Right cardiac atrium (tissue), 5 donors: ENCODE data around the gene CENPX. TPM values are rescaled to one million over a fixed set of nuclear protein-coding genes. Genes with fewer than 3 reads are reported as not detected.

ENCODE experiments used
- ATAC-seq, 2 donors: fragments of 200-7000 bp; cut with Tn5 transposase; one replicate each; pipeline versions ENCODE4 v1.8.0 to v1.9.1; 2020; ENCODE audit warnings: moderate library complexity in 2 of 2, mild to moderate bottlenecking in 1 of 2
- DNase-seq, 3 donors: peaks; one replicate each; pipeline ENCODE4 v3.0.0-alpha.2; 2020
- H3K27ac ChIP-seq: one replicate; pipeline ENCODE4 v1.5.1; 2013; ENCODE audit warnings: mild to moderate bottlenecking, low read length, control low read depth, moderate library complexity
- H3K27me3 ChIP-seq: one replicate; pipeline ENCODE4 v1.6.1; 2013; ENCODE audit not compliant: control insufficient read depth, insufficient read depth
- H3K4me1 ChIP-seq: one replicate; pipeline ENCODE4 v1.6.1; 2013; ENCODE audit warnings: low read length; ENCODE audit not compliant: control insufficient read depth, insufficient read depth
- H3K4me3 ChIP-seq: one replicate; pipeline ENCODE4 v1.5.1; 2013; ENCODE audit warnings: low read length, control low read depth
- H3K9me3 ChIP-seq: one replicate; pipeline ENCODE4 v1.6.1; 2013; ENCODE audit warnings: low read length; ENCODE audit not compliant: control insufficient read depth
- WGBS: extraction: QIAGEN DNeasy Blood & Tissue Kit; methylation state at CpG from one replicate; pipeline ENCODE4 v1.1.7; 2013; 5-methylcytosine and 5-hydroxymethylcytosine counted together
- intact Hi-C, 4 donors: fragments of 100-400 bp; cut with DNase I; formaldehyde crosslinking; loops; one replicate each; pipeline versions ENCODE4 v1.11.0 to v1.14.0; 2022 to 2023
- polyA plus RNA-seq: library from polyadenylated mRNA; stranded (reverse); fragments of 200-250 nt; gene quantifications from one replicate; pipeline ENCODE4 v1.2.3, GENCODE V29; 2013
- total RNA-seq, 4 donors: library from RNA; stranded (reverse); fragmentation: NEBNext Ultra II Directional; extraction: Animal tissue kit (Norgen Biotek cat#: 25700); gene quantifications; one replicate each; pipeline ENCODE4 v1.2.1, GENCODE V29; 2021
- donor health status: healthy with polysubstance abuse.
- donor health status: DM: no; HTN: yes; CAD: no.
- donor health status: DM: no; HTN: no; CAD: no.
- donor health status: DM: no; HTN: yes; CAD: no; lungs with severe emphysema.
- donor health status: DM: yes; HTN: yes; CAD: no.

Gene CENPX
- total and polyA plus RNA-seq, 5 donors = 20.1 to 31.2 (median 27.9) TPM

DNA sequence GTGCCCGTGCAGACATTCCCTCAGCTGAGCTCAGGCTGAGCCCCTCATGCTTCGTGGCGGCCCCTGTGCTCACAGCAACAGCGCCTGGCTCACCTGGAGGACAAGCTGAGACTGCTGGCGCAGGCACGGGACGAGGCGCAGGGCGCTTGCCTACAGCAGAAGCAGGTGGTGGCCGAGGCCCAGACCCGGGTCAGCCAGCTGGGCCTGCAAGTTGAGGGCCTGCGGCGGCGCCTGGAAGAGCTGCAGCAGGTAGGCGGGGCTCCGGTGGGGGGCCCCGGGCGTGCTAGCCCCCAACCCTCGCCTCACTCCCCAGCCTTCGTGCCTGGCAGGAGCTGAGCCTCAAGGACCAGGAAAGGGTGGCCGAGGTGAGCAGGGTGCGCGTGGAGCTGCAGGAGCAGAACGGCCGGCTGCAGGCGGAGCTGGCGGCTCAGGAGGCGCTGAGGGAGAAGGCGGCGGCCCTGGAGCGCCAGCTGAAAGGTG is 7.4 kb upstream of the CENPX start:
- WGBS = 67% methylated on average over 31 of the region's 31 CpGs
- Histone ChIP-seq H3K9me3 (no peaks in the 10 kb centered on the region), H3K27me3 (no peaks in the 10 kb centered on the region), H3K4me1 (no peaks in the 10 kb centered on the region), H3K4me3 (no peak overlapping the region), H3K27ac (no peak overlapping the region)
- ATAC-seq = peak in 1 of 2 donors; percentile 4
- intact Hi-C loops = loop anchor here in 3 of 4 donors (2.0 to 5.0 kb wide), 2 partner anchors 122 to 125 kb away; no protein-coding TSS in a partner anchor
- no peak for DNase-seq

GRCh38 chr17:82029391-82029790 is 6.7 kb upstream of the CENPX start:
- H3K27ac ChIP-seq = no peak overlapping the region
- no peaks in the 10 kb centered on the region for H3K9me3 ChIP-seq
- H3K27me3 ChIP-seq = no peaks in the 10 kb centered on the region
- H3K4me3 ChIP-seq = no peak overlapping the region
- ATAC-seq (no peak), DNase-seq (no peak)
- WGBS = 95% methylated on average over 16 of the region's 16 CpGs
- intact Hi-C loops = loop anchor here in 1 of 4 donors (5.0 kb wide), 1 partner anchor 123 kb away; no protein-coding TSS in a partner anchor
- no peaks in the 10 kb centered on the region for H3K4me1 ChIP-seq

GRCh38 chr17:82028966-82029365 is 6.3 kb upstream of the CENPX start:
- H3K4me3 ChIP-seq = no peak overlapping the region
- 99% methylated on average over 9 of the region's 9 CpGs for WGBS
- no peak overlapping the region for H3K27ac ChIP-seq
- ATAC-seq (no peak), DNase-seq (no peak)
- no peaks in the 10 kb centered on the region for H3K27me3 ChIP-seq
- intact Hi-C loops = loop anchor here in 1 of 4 donors (5.0 kb wide), 1 partner anchor 123 kb away; no protein-coding TSS in a partner anchor
- no peaks in the 10 kb centered on the region for H3K4me1 ChIP-seq
- H3K9me3 ChIP-seq = no peaks in the 10 kb centered on the region

- Histone ChIP-seq H3K4me3 (no peak overlapping the region), H3K4me1 (no peaks in the 10 kb centered on the region), H3K27me3 (no peaks in the 10 kb centered on the region), H3K9me3 (no peaks in the 10 kb centered on the region), H3K27ac (no peak overlapping the region)
- no peak for ATAC-seq
- intact Hi-C loops = loop anchor here in 1 of 4 donors (5.0 kb wide), 1 partner anchor 124 kb away; no protein-coding TSS in a partner anchor
- DNase-seq = no peak
- 95% methylated on average over 13 of the region's 13 CpGs for WGBS
These were observed 5.6 kb upstream of the CENPX start for GRCh38 chr17:82028246-82028645.

DNA sequence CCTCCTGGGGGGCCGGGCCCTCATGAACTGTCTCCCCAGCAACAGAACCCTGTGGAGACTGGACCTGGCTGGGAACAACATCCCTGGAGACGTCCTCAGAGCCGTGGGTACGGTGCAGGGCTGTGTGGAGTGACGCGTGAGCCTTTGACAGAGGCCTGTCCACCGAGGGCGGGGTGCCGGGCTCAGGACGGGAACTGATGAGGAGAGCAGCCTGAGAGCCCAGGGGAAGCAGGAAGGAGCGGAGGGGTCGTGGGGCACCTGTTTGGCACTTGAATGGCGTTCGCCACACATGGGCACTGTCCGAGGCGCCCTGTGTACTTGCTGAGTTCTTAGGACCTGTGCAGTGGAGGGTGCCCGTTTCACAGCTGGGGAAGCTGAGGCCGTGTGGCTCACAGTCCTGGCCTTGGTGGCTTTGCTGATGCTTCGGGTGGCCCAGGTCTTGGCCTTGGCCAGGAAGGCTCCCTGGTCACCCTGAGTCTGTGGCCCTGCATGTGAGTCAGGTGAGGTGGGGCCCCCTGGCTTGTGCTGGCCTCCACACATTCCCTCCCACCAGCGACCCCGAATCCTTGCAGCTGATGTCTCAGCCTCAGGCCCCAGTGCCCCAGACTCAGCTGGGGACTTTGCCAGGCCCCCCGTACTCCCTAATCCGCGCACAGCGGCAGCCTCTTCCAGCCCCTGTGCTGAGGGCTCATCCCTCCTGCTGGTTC is 2.9 kb upstream of the CENPX start:
- H3K27me3 ChIP-seq = no peaks in the 10 kb centered on the region
- H3K4me1 ChIP-seq = peaks cover 3% of the 10 kb centered on the region
- ATAC-seq (no peak), DNase-seq (no peak)
- no peaks in the 10 kb centered on the region for H3K9me3 ChIP-seq
- intact Hi-C loops = loop anchor here in 1 of 4 donors (5.0 kb wide), 1 partner anchor 127 kb away; no protein-coding TSS in a partner anchor
- H3K27ac ChIP-seq = no peak overlapping the region
- 93% methylated on average over 25 of the region's 25 CpGs for WGBS
- no peak overlapping the region for H3K4me3 ChIP-seq

GRCh38 chr17:82024859-82025258 is 2.2 kb upstream of the CENPX start:
- DNase-seq = no peak
- intact Hi-C loops = loop anchor here in 3 of 4 donors (5.0 kb wide), 3 partner anchors 63 to 127 kb away; partner anchors contain the start of gene NOTUM (in 1 of the 3)
- no peak overlapping the region for H3K4me3 ChIP-seq
- H3K4me1 ChIP-seq = peaks cover 3% of the 10 kb centered on the region
- 96% methylated on average over 17 of the region's 17 CpGs for WGBS
- no peak for ATAC-seq
- no peaks in the 10 kb centered on the region for H3K27me3 ChIP-seq
- H3K27ac ChIP-seq = no peak overlapping the region
- H3K9me3 ChIP-seq = no peaks in the 10 kb centered on the region

GRCh38 chr17:82023447-82024241 is 966 bp upstream of the CENPX start:
- DNase-seq = no peak
- intact Hi-C loops = loop anchor here in 2 of 4 donors (5.0 kb wide), 2 partner anchors 61 to 66 kb away; partner anchors contain the start of gene NOTUM (in 1 of the 2)

DNA sequence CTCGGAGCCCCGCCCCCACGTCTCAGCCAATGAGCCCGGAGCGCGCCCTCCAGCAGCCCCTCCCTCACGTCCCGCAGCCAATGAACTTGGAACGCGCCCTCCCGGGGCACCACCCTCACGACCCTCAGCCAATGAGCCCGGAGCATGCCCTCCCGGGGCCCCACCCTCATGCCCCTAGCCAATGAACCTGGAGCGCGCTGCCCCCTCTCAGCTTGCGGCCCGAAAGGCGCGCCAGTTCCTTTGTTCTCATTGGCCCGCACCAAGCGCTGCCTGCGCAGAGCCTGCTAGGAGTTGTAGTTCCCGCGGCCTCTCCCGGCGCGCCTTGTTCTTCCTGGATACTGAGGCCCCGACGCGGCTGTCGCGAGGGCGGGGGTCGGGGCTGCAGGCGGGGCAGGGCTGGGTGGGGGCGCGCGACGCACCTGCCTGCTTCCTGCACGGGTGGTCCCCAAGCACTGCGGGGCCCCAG is 336 bp upstream of the CENPX start, which contains the start of gene LRRC45:
LRRC45 (plus strand) TSS at position 325 of the 466 bp plus-strand sequence. CDS start 339 bp downstream, outside the sequence.
- peaks cover 3% of the 10 kb centered on the region for H3K4me1 ChIP-seq
- intact Hi-C loops = loop anchor here in 2 of 4 donors (5.0 kb wide), 2 partner anchors 61 to 66 kb away; partner anchors contain the start of gene NOTUM (in 1 of the 2)
- peak; percentile 100 for DNase-seq
- H3K9me3 ChIP-seq = no peaks in the 10 kb centered on the region
- WGBS = under 1% methylated on average over 42 of the region's 42 CpGs
- no peaks in the 10 kb centered on the region for H3K27me3 ChIP-seq
- peak within 1 kb of the TSS; percentile 31 for H3K27ac ChIP-seq
- peak within 1 kb of the TSS; percentile 75 for H3K4me3 ChIP-seq
- peak; percentile 96 for ATAC-seq

More at GRCh38 chr17:82023447-82024241, 966 bp upstream of the CENPX start:
- ATAC-seq = peak in 1 of 2 donors; percentile 1
- no peaks in the 10 kb centered on the region for H3K9me3 ChIP-seq
- H3K4me3 ChIP-seq = peak overlapping the region; percentile 75
- H3K27ac ChIP-seq = no peak overlapping the region
- 7% methylated on average over 55 of the region's 55 CpGs for WGBS
- H3K27me3 ChIP-seq = no peaks in the 10 kb centered on the region
- peaks cover 3% of the 10 kb centered on the region for H3K4me1 ChIP-seq

- Histone ChIP-seq H3K27ac (no peak overlapping the region), H3K4me3 (peak overlapping the region; percentile 75), H3K4me1 (peaks cover 3% of the 10 kb centered on the region), H3K9me3 (no peaks in the 10 kb centered on the region), H3K27me3 (no peaks in the 10 kb centered on the region)
- intact Hi-C loops = loop anchor here in 3 of 4 donors (1.0 to 5.0 kb wide), 3 partner anchors 60 to 65 kb away; partner anchors contain the start of gene NOTUM (in 1 of the 3)
- no peak for DNase-seq
- WGBS = 7% methylated on average over 10 of the region's 10 CpGs
- no peak for ATAC-seq
These were observed 773 bp downstream of the CENPX start for GRCh38 chr17:82021900-82022309.

- no peak for ATAC-seq
- no peak overlapping the region for H3K27ac ChIP-seq
- peak; percentile 74 to 91 (median 90) for DNase-seq
- H3K27me3 ChIP-seq = no peaks in the 10 kb centered on the region
- H3K4me1 ChIP-seq = peaks cover 3% of the 10 kb centered on the region
- no peaks in the 10 kb centered on the region for H3K9me3 ChIP-seq
- intact Hi-C loops = loop anchor here in 3 of 4 donors (1.0 to 5.0 kb wide), 3 partner anchors 59 to 64 kb away; partner anchors contain the start of gene NOTUM (in 1 of the 3)
- H3K4me3 ChIP-seq = no peak overlapping the region
- 40% methylated on average over 25 of the region's 25 CpGs for WGBS
These were observed 1.4 kb downstream of the CENPX start for GRCh38 chr17:82021107-82021899.
